ENCODE data around the gene MYEOV.

MYEOV gene

DNA sequence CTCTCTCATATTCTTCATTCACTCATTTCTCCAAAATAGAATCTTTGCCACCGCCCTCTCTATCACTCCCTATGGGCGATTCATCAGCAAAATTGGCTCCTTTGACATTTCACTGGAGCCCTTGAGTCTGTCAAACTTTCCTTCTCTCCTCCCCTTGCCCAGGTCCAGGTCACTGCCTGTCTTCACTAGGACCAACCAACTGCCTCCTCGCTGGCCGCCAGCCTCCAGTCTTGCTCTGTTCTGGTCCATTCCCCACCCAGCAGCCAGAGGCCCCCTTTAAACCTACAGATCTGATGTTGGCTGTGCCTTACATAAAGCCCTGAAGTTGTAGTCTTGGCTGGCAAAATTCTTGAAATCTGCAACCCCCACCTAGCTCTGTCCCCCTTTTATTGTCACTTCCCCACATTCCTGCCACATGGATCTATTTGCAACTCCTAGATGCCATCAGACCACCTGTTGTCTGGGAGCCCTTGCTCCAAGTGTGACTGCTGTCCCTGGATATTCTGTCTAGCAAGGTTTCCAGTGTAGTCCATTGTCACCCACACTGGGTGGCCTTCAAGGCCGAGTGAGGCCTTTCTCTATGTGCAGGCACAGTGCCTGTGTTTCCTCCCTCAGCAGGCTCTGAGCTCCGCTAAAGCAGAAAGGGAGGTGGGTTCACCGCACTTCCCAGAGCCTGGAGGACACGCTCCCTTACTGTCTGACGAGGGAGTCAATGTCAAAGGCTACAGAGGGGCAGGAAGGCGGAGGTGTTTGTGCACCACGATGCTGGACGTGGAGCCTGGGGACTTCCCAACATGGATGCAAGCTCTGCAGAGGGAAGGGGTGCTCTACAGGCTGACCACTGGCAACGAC lies 25.5 kb downstream of the MYEOV start:
- DNase-seq, result no peak

DNA sequence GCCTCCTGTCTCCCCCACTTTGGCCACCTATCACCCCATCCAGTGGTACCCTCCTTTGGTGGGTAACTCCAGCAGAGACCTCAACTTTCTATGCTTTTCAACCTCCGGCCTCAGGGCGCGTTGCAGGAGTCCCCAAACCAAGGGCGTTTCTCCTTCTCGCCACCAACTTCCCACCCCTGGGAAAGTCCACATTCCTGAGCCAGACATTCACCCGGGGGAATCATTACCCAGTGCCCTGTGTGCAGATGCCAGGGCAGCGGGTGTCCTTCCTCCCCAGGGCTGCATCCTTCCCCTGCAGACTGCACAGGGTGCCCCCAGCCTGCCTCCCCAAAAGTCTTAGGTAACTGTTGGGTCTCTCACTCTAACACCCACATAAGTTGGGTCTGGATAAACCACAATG lies 26.4 kb downstream of the MYEOV start:
- DNase-seq, result no peak

GRCh38 chr11:69320756-69321741 lies 27.1 kb downstream of the MYEOV start:
- DNase-seq, result peak; percentile 62

DNA sequence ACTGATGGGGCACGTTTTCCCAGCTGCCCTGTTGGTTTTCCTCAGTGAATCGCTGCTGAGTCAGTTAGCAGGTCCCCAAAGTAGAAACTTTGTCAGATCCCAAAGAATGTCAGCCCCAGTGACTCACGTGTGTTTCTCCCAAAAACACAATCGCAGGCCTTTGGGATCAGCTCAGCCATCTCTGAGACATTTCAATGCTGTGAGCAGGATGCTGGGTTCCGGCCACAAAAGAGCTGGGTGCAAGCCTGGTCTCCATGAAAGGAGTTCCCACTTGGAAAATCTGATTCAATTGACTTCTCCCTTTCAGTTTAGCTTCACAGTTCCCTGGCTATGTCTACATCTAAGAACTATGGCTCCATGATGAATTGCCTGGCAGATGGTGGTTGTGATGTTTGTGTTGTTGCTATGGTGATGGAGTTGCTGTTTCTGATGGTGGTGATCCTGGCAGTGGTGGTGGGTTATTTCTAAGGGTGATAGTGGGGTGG lies 28.0 kb downstream of the MYEOV start:
- peak; percentile 96 for DNase-seq

DNA sequence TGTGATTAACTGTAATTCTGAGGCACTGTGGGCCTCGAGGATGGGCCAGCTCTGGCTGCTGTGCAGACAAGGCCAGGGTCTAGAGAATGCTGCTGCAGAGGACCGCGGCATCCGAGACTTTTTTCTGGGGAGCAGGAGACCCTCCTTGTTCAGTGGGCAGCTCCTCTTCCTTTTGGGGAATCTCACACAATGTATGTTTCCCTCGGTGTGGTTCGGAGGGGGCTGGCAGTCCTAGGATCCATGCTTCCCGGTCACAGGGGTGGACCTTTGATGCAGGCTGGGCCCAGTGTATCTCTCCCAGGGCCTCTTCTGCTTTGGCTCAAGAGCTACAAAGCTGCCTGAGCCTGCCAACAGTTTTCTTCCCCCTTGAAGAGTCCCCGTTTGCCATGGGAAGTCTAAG lies 31.5 kb downstream of the MYEOV start:
- DNase-seq, result no peak

- no peak for DNase-seq
Observed at GRCh38 chr11:69326622-69327219, 32.8 kb downstream of the MYEOV start.

- DNase-seq, result no peak
Observed at GRCh38 chr11:69327741-69328191, 33.8 kb downstream of the MYEOV start.

GRCh38 chr11:69328231-69328630 lies 34.3 kb downstream of the MYEOV start:
- DNase-seq, result no peak

DNA sequence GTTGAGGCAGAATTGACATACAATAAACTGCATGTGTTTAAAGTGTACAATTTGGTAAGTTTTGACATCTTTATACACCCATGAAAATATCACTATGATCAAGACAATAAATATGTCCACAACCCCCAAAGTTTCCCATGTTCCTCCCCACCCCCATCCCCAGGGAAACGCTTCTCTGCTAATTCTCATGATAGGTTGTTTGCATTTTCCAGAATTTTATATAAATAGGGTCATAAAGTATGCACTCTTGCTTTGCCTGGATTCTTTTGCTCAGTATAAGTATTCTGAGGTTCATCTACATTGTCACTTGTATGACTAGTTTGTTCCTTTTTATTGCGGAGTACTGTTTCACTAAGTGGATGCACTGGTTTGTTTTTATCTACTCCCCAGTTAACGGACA lies 35.6 kb downstream of the MYEOV start:
- no peak for DNase-seq

GRCh38 chr11:69330330-69330729 lies 36.4 kb downstream of the MYEOV start:
- no peak for DNase-seq

DNA sequence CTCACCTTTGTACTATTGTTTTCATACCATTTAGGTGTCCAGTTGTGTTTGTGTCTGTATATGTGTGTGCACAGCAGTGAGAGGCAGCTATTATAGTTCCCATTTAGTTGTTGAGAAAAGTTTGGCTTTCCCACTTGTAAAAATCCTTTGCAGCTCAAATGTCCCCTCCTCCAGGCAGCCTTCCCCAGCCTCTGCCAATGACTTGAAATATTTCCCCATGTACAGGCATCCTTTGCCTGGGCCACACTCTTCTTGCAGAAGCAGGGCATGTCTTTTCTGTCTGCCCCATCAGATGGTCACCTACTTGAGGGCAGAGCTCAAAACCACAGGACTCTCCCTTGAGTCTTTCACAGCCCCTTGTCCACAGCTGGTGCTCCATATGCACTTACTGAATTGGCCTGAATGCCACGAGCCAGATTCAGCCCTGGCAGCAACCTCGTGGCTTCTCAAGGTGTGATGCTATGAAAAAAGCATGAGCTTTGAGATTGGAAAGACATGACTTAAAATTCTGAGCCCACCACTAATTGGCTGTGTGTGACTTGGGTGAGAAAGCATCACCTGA lies 39.3 kb downstream of the MYEOV start:
- no peak for DNase-seq

DNA sequence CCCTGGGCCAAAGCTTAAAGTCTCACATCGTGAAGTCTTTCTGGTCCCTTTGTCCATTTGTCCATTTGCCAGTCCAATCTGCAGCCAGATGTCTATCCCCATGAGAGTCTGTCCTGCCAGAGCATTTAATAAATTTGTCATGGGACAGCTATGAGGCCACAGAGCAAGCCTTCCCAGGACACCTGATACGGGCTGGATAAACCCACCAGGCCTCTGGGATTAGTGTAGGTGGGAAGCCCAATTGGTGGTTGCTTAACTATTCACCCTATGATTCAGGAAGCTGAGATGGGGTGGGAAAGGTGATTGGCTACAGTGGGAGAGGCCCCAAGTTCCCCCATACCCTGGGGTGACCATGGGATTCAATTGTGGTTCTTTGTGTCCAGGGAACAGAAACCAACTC lies 39.9 kb downstream of the MYEOV start:
- no peak for DNase-seq

DNA sequence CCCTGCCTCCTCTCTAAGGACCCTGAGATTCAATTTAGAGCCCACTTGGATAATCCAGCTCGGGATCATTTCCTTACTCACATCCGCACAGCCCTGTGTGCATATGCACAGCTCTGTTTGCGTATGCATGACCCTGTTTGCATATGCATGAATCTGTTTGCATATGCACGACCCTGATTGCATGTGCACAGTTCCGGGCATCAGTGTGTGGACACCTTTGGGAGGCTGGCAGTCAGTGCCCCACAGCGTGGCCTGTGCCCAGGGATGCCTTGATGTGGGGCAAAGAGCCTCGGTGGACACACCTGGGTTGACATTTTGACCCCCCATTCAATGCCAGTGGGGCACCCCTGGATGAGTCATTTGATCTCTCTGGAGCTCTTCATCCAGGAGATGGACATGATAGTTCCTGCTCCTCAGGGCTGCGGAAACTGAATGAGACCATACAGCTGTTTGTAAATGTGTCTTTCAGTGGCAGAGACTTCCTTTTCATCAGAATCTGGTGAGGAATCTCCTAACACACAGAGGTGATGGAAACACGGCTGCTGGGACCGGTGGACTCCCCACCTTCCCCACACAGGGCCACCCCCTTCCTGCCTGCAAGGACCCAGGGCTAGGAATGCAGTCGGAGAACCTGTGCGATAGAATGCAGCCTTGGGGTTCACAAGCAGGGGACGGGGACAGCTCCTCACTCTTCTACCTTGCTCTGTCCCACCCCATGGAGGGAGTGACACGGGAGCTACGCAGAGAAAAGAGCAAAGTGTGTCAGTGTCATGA lies 41.2 kb downstream of the MYEOV start:
- no peak for DNase-seq

GRCh38 chr11:69335781-69336405 lies 41.9 kb downstream of the MYEOV start:
- no peak for DNase-seq

GRCh38 chr11:69337211-69337721 lies 43.3 kb downstream of the MYEOV start:
- DNase-seq, result peak; percentile 41

DNA sequence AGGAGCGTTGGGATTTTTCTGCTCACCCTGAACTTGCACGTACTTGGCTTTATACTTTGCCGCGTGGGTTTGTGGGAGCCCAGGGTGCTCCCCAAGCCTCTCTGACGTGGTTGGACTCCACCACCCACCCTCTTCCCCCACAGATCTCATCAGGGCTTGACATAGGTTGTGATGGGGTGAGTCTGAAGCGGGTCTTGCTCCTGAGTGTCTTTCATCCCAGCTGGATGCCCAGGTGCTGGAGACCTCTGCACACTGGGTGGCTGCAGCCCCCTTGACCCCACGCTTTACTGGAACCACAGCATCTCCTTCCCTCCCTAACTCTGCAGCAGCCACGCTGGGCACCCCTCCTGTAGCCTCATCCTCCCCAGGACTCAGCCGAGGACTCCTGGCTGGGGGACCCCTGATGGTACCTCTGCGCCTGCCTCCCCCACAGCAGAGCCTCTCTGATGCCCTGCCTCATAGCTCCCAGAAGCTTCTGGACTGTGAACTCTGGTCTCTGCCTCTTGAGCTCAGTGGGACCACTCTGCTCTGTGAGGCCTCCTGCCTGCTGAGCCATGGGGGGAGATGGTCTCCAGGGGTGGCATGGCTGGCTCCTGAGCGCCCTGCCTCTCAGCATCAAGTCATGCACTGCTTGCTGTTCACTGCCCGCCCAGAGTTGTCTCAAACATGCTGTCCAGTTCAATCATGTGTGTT lies 45.2 kb downstream of the MYEOV start:
- DNase-seq, result no peak

DNA sequence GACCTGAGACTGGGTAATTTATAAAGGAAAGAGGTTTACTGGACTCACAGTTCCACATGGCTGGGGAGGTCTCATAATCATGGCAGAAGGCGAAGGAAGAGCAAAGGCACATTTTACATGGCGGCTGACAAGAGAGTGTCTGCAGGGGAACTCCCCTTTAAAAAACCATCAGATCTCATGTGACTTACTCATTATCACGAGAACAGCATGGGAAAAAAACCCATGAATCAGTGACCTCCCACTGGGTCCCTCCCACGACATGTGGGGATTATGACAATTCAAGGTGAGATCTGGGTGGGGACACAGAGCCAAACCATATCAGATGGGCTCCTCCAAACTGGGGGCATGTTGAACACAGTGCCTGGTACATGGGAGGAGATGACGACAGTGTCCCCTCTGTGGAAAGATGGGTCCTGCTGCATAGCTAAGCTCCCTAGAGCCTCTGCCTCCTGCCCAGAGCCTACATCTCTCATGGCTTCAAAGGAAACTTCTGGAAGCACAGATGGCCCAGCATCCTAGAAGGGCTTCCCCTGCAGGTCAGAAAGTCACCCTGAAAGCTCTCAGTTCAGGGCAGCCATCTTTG lies 46.1 kb downstream of the MYEOV start:
- no peak for DNase-seq

DNA sequence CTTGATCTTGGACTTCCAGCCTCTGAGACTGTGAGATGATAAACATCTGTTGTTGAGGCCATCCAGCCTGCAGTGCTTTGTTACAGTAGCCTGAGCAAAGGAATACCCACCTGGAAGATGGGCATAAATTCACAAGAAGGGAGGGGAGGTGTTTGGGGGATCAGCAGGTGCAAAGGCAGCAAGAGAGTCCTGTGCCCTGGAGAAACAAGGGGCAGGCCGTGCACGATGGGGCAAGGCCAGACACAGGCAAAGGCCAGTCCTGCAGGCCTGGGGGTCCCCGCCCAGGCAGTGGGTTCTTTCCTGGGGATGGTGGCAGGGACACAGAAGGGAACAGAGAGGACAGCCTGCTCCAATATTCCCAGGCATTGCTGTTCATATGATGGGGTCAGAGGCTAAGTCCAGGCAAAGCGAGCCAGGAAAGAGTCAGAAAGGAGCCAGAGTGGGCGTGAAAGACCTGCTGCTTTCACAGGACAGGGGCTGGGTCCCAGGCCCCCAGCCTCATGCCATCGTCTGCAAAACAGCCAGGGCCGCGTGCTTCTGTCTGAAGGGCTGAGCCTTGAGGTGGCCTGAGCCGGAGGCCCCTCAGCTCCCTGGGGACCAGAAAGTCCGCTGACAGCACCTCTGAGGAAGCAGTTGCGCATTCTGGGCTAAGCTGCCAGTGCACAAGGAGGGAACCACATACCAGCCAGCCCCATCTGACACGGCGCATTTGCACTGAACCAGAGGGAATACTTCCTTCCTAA lies 48.8 kb downstream of the MYEOV start:
- DNase-seq, result no peak

All from HCEC 1CT (cell line).